ENCODE measurements around the gene CDK14.

Gene CDK14

DNA sequence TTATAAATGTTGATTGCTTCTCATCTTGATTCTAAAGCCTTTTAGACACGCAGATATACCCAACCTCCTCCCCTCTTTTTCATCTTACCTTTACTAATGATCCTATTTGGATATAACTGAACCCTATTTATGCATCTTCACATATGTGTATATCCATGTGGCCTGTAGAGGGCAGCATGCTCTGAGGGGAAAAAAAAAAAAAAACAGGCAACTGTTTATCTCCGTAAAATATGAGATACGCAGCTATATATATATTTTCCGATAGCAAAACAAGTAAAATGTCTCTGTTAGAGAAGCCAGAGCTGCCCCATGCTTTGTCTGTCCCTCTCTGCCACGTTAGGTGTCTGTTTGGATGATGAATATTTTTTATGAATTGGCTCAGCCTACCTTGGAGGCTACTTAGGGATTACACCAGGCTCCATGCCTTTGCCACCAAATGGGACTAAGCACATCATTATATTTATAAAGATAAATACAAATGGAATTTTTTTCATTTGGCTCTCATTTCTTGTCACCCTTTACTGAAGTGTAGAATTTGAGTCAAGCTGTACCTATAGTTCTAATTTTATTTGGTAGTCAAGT lies 493.4 kb downstream of the CDK14 start:
- Histone ChIP-seq H3K4me1 (ENCODE audit: control insufficient read depth, insufficient read depth, low read length) (peaks cover 5% of the 10 kb centered on the region), H3K27ac (ENCODE audit: low read depth, low read length) (no peak overlapping the region), H3K27me3 (ENCODE audit: control insufficient read depth, insufficient read depth, low read length) (no peaks in the 10 kb centered on the region), H3K4me3 (ENCODE audit: low read depth, low read length) (no peak overlapping the region), H3K9ac (ENCODE audit: low read depth, low read length) (no peak overlapping the region), H3K9me3 (ENCODE audit: control insufficient read depth, insufficient read depth, low read length) (no peaks in the 10 kb centered on the region), H3K36me3 (ENCODE audit: control insufficient read depth, insufficient read depth, low read length) (no peaks in the 10 kb centered on the region)

GRCh38 chr7:91090684-91091083 lies 494.6 kb downstream of the CDK14 start:
- H3K27ac ChIP-seq (ENCODE audit: low read depth, low read length) = no peak overlapping the region
- no peaks in the 10 kb centered on the region for H3K9me3 ChIP-seq (ENCODE audit: control insufficient read depth, insufficient read depth, low read length)
- no peak overlapping the region for H3K4me3 ChIP-seq (ENCODE audit: low read depth, low read length)
- no peak overlapping the region for H3K9ac ChIP-seq (ENCODE audit: low read depth, low read length)
- no peaks in the 10 kb centered on the region for H3K27me3 ChIP-seq (ENCODE audit: control insufficient read depth, insufficient read depth, low read length)
- peaks cover 5% of the 10 kb centered on the region for H3K4me1 ChIP-seq (ENCODE audit: control insufficient read depth, insufficient read depth, low read length)
- H3K36me3 ChIP-seq (ENCODE audit: control insufficient read depth, insufficient read depth, low read length) = no peaks in the 10 kb centered on the region

GRCh38 chr7:91091631-91092030 lies 495.5 kb downstream of the CDK14 start:
- H3K9ac ChIP-seq (ENCODE audit: low read depth, low read length) = no peak overlapping the region
- H3K4me1 ChIP-seq (ENCODE audit: control insufficient read depth, insufficient read depth, low read length) = no peaks in the 10 kb centered on the region
- no peaks in the 10 kb centered on the region for H3K36me3 ChIP-seq (ENCODE audit: control insufficient read depth, insufficient read depth, low read length)
- no peak overlapping the region for H3K27ac ChIP-seq (ENCODE audit: low read depth, low read length)
- no peaks in the 10 kb centered on the region for H3K27me3 ChIP-seq (ENCODE audit: control insufficient read depth, insufficient read depth, low read length)
- H3K9me3 ChIP-seq (ENCODE audit: control insufficient read depth, insufficient read depth, low read length) = no peaks in the 10 kb centered on the region
- H3K4me3 ChIP-seq (ENCODE audit: low read depth, low read length) = no peak overlapping the region

GRCh38 chr7:91093181-91093580 lies 497.1 kb downstream of the CDK14 start:
- no peak overlapping the region for H3K27ac ChIP-seq (ENCODE audit: low read depth, low read length)
- no peak overlapping the region for H3K9ac ChIP-seq (ENCODE audit: low read depth, low read length)
- no peaks in the 10 kb centered on the region for H3K27me3 ChIP-seq (ENCODE audit: control insufficient read depth, insufficient read depth, low read length)
- H3K4me3 ChIP-seq (ENCODE audit: low read depth, low read length) = no peak overlapping the region
- no peaks in the 10 kb centered on the region for H3K4me1 ChIP-seq (ENCODE audit: control insufficient read depth, insufficient read depth, low read length)
- no peaks in the 10 kb centered on the region for H3K9me3 ChIP-seq (ENCODE audit: control insufficient read depth, insufficient read depth, low read length)
- no peaks in the 10 kb centered on the region for H3K36me3 ChIP-seq (ENCODE audit: control insufficient read depth, insufficient read depth, low read length)

- H3K9ac ChIP-seq (ENCODE audit: low read depth, low read length) = no peak overlapping the region
- no peak overlapping the region for H3K27ac ChIP-seq (ENCODE audit: low read depth, low read length)
- H3K9me3 ChIP-seq (ENCODE audit: control insufficient read depth, insufficient read depth, low read length) = no peaks in the 10 kb centered on the region
- no peaks in the 10 kb centered on the region for H3K27me3 ChIP-seq (ENCODE audit: control insufficient read depth, insufficient read depth, low read length)
- no peak overlapping the region for H3K4me3 ChIP-seq (ENCODE audit: low read depth, low read length)
- no peaks in the 10 kb centered on the region for H3K36me3 ChIP-seq (ENCODE audit: control insufficient read depth, insufficient read depth, low read length)
- no peaks in the 10 kb centered on the region for H3K4me1 ChIP-seq (ENCODE audit: control insufficient read depth, insufficient read depth, low read length)
Measured at GRCh38 chr7:91098566-91098965, 502.4 kb downstream of the CDK14 start.

DNA sequence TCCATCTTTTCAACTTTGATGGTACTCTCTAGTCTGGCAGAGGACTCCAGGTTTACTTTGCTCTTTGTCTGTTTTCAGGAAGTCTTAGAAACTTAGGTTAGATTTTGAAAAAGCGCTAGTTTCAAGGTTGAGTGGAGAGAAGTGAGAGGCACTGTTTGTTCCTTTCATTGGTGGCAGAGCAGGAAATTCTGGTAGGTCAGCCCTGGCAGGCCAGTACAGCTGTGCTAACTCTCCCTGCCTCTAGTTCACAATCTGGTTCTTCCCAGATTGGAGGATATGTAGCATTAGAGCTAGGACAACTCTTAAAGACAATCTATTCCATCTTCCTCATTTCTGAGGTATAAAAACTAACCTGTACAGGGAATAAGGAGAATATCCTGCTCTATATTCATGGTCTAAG lies 507.2 kb downstream of the CDK14 start:
- no peak overlapping the region for H3K9ac ChIP-seq (ENCODE audit: low read depth, low read length)
- no peaks in the 10 kb centered on the region for H3K27me3 ChIP-seq (ENCODE audit: control insufficient read depth, insufficient read depth, low read length)
- H3K4me3 ChIP-seq (ENCODE audit: low read depth, low read length) = no peak overlapping the region
- no peak overlapping the region for H3K27ac ChIP-seq (ENCODE audit: low read depth, low read length)
- H3K36me3 ChIP-seq (ENCODE audit: control insufficient read depth, insufficient read depth, low read length) = no peaks in the 10 kb centered on the region
- no peaks in the 10 kb centered on the region for H3K4me1 ChIP-seq (ENCODE audit: control insufficient read depth, insufficient read depth, low read length)
- H3K9me3 ChIP-seq (ENCODE audit: control insufficient read depth, insufficient read depth, low read length) = no peaks in the 10 kb centered on the region

DNA sequence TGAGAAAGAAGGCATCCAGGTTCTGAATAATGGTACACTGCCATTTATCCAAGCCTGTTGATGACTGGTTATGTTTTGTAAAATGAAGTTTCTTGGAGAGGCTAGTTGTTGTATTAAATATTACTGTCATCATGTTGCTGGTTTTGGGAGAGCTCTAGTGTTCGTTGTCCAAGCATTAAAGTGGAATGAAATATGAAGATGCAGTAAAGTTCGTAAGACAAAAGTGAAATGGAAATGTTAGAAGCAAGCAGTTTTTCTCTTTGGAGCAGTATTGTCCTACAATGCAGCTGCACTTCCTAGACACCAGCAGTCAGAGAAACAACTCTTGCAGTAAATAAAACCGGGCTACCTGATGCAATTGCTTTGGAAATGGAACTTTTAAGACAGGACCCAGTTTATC lies 511.3 kb downstream of the CDK14 start:
- Histone ChIP-seq H3K27ac (ENCODE audit: low read depth, low read length) (no peak overlapping the region), H3K9me3 (ENCODE audit: control insufficient read depth, insufficient read depth, low read length) (no peaks in the 10 kb centered on the region), H3K36me3 (ENCODE audit: control insufficient read depth, insufficient read depth, low read length) (no peaks in the 10 kb centered on the region), H3K4me3 (ENCODE audit: low read depth, low read length) (no peak overlapping the region), H3K27me3 (ENCODE audit: control insufficient read depth, insufficient read depth, low read length) (no peaks in the 10 kb centered on the region), H3K4me1 (ENCODE audit: control insufficient read depth, insufficient read depth, low read length) (no peaks in the 10 kb centered on the region), H3K9ac (ENCODE audit: low read depth, low read length) (no peak overlapping the region)

- Histone ChIP-seq H3K4me1 (ENCODE audit: control insufficient read depth, insufficient read depth, low read length) (no peaks in the 10 kb centered on the region), H3K27me3 (ENCODE audit: control insufficient read depth, insufficient read depth, low read length) (no peaks in the 10 kb centered on the region), H3K9ac (ENCODE audit: low read depth, low read length) (no peak overlapping the region), H3K36me3 (ENCODE audit: control insufficient read depth, insufficient read depth, low read length) (no peaks in the 10 kb centered on the region), H3K27ac (ENCODE audit: low read depth, low read length) (no peak overlapping the region), H3K9me3 (ENCODE audit: control insufficient read depth, insufficient read depth, low read length) (no peaks in the 10 kb centered on the region), H3K4me3 (ENCODE audit: low read depth, low read length) (no peak overlapping the region)
Measured at GRCh38 chr7:91109200-91109599, 513.1 kb downstream of the CDK14 start.

- H3K9me3 ChIP-seq (ENCODE audit: control insufficient read depth, insufficient read depth, low read length) = no peaks in the 10 kb centered on the region
- no peaks in the 10 kb centered on the region for H3K27me3 ChIP-seq (ENCODE audit: control insufficient read depth, insufficient read depth, low read length)
- H3K36me3 ChIP-seq (ENCODE audit: control insufficient read depth, insufficient read depth, low read length) = no peaks in the 10 kb centered on the region
- H3K4me1 ChIP-seq (ENCODE audit: control insufficient read depth, insufficient read depth, low read length) = no peaks in the 10 kb centered on the region
- no peak overlapping the region for H3K27ac ChIP-seq (ENCODE audit: low read depth, low read length)
- H3K4me3 ChIP-seq (ENCODE audit: low read depth, low read length) = no peak overlapping the region
- no peak overlapping the region for H3K9ac ChIP-seq (ENCODE audit: low read depth, low read length)
Measured at GRCh38 chr7:91112902-91113341, 516.8 kb downstream of the CDK14 start.

- H3K36me3 ChIP-seq (ENCODE audit: control insufficient read depth, insufficient read depth, low read length) = no peaks in the 10 kb centered on the region; the same call in 1 of the 2 replicates
- H3K4me1 ChIP-seq (ENCODE audit: control insufficient read depth, insufficient read depth, low read length) = no peaks in the 10 kb centered on the region
- H3K27me3 ChIP-seq (ENCODE audit: control insufficient read depth, insufficient read depth, low read length) = no peaks in the 10 kb centered on the region
- no peak overlapping the region for H3K9ac ChIP-seq (ENCODE audit: low read depth, low read length)
- H3K9me3 ChIP-seq (ENCODE audit: control insufficient read depth, insufficient read depth, low read length) = no peaks in the 10 kb centered on the region
- no peak overlapping the region for H3K4me3 ChIP-seq (ENCODE audit: low read depth, low read length)
- H3K27ac ChIP-seq (ENCODE audit: low read depth, low read length) = no peak overlapping the region
Measured at GRCh38 chr7:91114232-91114631, 518.1 kb downstream of the CDK14 start.

DNA sequence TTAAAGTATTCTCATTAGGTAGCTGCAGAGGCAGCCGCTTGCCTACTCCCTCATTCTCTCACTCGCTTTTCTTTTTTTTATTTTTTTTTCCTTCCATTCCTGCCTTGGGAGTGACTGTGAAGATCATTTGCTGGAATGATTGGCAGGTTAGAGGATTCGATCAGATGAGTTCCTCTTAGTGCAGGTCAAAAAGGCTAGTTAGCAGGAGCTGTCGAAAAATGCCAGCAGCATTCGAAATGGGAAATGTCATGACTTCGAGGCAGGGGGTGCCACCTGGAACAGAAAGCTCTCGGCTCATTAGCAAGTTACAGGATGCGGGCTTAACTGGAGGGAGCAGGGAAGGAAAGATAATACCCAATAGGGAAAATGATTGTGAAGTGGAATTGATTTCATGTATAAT lies 530.6 kb downstream of the CDK14 start:
- Histone ChIP-seq H3K27me3 (ENCODE audit: control insufficient read depth, insufficient read depth, low read length) (no peaks in the 10 kb centered on the region), H3K4me3 (ENCODE audit: low read depth, low read length) (no peak overlapping the region), H3K36me3 (ENCODE audit: control insufficient read depth, insufficient read depth, low read length) (no peaks in the 10 kb centered on the region)

DNA sequence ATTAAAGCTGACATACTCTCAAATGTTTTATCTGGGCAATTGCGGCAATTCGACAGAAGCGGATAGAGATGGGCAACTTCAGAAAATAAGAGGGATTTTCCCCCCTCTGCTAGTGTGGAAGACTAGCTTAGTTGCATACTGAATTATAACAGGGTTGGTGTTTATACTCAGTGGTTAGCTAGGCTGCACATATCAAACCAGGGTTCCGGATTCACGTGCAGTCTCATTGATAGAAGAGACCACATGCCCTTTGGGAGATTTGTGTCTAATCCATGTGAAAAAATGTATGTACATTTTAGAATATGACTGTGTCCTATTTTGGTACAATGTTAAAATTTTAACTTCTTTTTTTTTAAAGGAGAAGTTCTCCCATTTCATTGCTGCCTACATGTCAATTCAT lies 531.2 kb downstream of the CDK14 start:
- H3K4me3 ChIP-seq (ENCODE audit: low read depth, low read length) = no peak overlapping the region
- H3K36me3 ChIP-seq (ENCODE audit: control insufficient read depth, insufficient read depth, low read length) = no peaks in the 10 kb centered on the region
- no peaks in the 10 kb centered on the region for H3K27me3 ChIP-seq (ENCODE audit: control insufficient read depth, insufficient read depth, low read length)
- peaks cover 27% of the 10 kb centered on the region for H3K4me1 ChIP-seq (ENCODE audit: control insufficient read depth, insufficient read depth, low read length)
- H3K27ac ChIP-seq (ENCODE audit: low read depth, low read length) = no peak overlapping the region
- H3K9me3 ChIP-seq (ENCODE audit: control insufficient read depth, insufficient read depth, low read length) = no peaks in the 10 kb centered on the region
- H3K9ac ChIP-seq (ENCODE audit: low read depth, low read length) = no peak overlapping the region

More for the DNA sequence above, 530.6 kb downstream of the CDK14 start:
- Histone ChIP-seq H3K27ac (ENCODE audit: low read depth, low read length) (no peak overlapping the region), H3K9ac (ENCODE audit: low read depth, low read length) (no peak overlapping the region), H3K4me1 (ENCODE audit: control insufficient read depth, insufficient read depth, low read length) (peaks cover 27% of the 10 kb centered on the region), H3K9me3 (ENCODE audit: control insufficient read depth, insufficient read depth, low read length) (no peaks in the 10 kb centered on the region)

Data from HUES48 (cell line).